WTC11 (cell line): ENCODE data around the gene HJV. TPM values are rescaled to one million over a fixed set of nuclear protein-coding genes. Genes with fewer than 3 reads are reported as not detected.

Source experiments
- ATAC-seq: fragments of 200-7000 bp; cut with Tn5 transposase; 2 replicates; pipeline ENCODE4 v1.10.0; 2021; ENCODE audit warnings: mild to moderate bottlenecking, moderate library complexity
- CTCF ChIA-PET: fragments of 300-600 bp; sonication (Branson Sonifier 250); formaldehyde crosslinking; loops from one replicate; lab custom pipeline; 2021; ENCODE audit warnings: antibody characterized with exemption; lab: Charles Lee
- POLR2A ChIA-PET: fragments of 350-600 bp; sonication (Branson Sonifier 250); formaldehyde crosslinking; loops from one replicate; lab custom pipeline; 2021; ENCODE audit warnings: antibody characterized with exemption; lab: Charles Lee
- DNase-seq: peaks from one replicate; pipeline ENCODE4 v3.0.0; 2021; ENCODE audit warnings: low spot score
- H3K27ac Mint-ChIP-seq: 2 replicates; pipeline ENCODE4 v1.8.0; 2021; ENCODE audit warnings: mixed read lengths
- H3K27me3 Mint-ChIP-seq: 2 replicates; pipeline ENCODE4 v1.8.0; 2021; ENCODE audit warnings: low read depth, mild to moderate bottlenecking, moderate library complexity, mixed read lengths
- H3K36me3 Mint-ChIP-seq: 2 replicates; pipeline ENCODE4 v1.8.0; 2021; ENCODE audit warnings: mixed read lengths
- H3K4me1 Mint-ChIP-seq: 2 replicates; pipeline ENCODE4 v1.8.0; 2022; ENCODE audit warnings: mixed read lengths
- H3K4me3 Mint-ChIP-seq: 2 replicates; pipeline ENCODE4 v1.8.0; 2021; ENCODE audit warnings: mild to moderate bottlenecking, moderate library complexity, mixed read lengths
- H3K9me3 Mint-ChIP-seq: 2 replicates; pipeline ENCODE4 v1.8.0; 2021; ENCODE audit warnings: mixed read lengths
- CREM ChIP-seq: sonication (generic); formaldehyde crosslinking; IDR thresholded peaks from 2 replicates; pipeline ENCODE4 v1.8.1; 2022; ENCODE audit warnings: mild to moderate bottlenecking, missing genetic modification reagents, moderate library complexity
- EMX1 ChIP-seq: fragments of 250-450 bp; sonication (Bioruptor Pico); IDR thresholded peaks from 2 replicates; pipeline ENCODE4 v1.8.0; 2021; ENCODE audit warnings: mild to moderate bottlenecking
- ETV6 ChIP-seq: sonication (generic); formaldehyde crosslinking; IDR thresholded peaks from 2 replicates; pipeline ENCODE4 v1.8.1; 2022; ENCODE audit warnings: mild to moderate bottlenecking, missing genetic modification reagents
- GABPB1 ChIP-seq: sonication (generic); formaldehyde crosslinking; IDR thresholded peaks from 2 replicates; pipeline ENCODE4 v1.8.1; 2023; ENCODE audit warnings: mild to moderate bottlenecking, missing genetic modification reagents
- IRF2 ChIP-seq: sonication (generic); formaldehyde crosslinking; IDR thresholded peaks from 2 replicates; pipeline ENCODE4 v1.8.0; 2022; ENCODE audit warnings: low read depth, missing genetic modification reagents, borderline replicate concordance
- JAZF1 ChIP-seq: fragments of 250-450 bp; sonication (Bioruptor Pico); IDR thresholded peaks from 2 replicates; pipeline ENCODE4 v1.9.0; 2021; ENCODE audit warnings: moderate library complexity, mild to moderate bottlenecking, inconsistent platforms
- SMAD3 ChIP-seq: sonication (generic); formaldehyde crosslinking; IDR thresholded peaks from 2 replicates; pipeline ENCODE4 v1.8.0; 2022; ENCODE audit warnings: missing genetic modification reagents, mild to moderate bottlenecking, borderline replicate concordance
- USF2 ChIP-seq: sonication (generic); formaldehyde crosslinking; IDR thresholded peaks from 2 replicates; pipeline ENCODE4 v1.8.1; 2023; ENCODE audit warnings: mild to moderate bottlenecking, missing genetic modification reagents, moderate library complexity
- ZNF423 ChIP-seq: fragments of 250-450 bp; sonication (Bioruptor Pico); IDR thresholded peaks from 2 replicates; pipeline ENCODE4 v2.1.2; 2022; ENCODE audit warnings: mild to moderate bottlenecking, moderate library complexity
- ZNF512 ChIP-seq: sonication (generic); formaldehyde crosslinking; IDR thresholded peaks from 2 replicates; pipeline ENCODE4 v1.8.1; 2022; ENCODE audit warnings: missing genetic modification reagents, borderline replicate concordance
- total RNA-seq: library from RNA; stranded (reverse); gene quantifications from 3 replicates; pipeline ENCODE4 v1.2.3, GENCODE V29; 2021
- TF ChIP-seq, protein P1 (sequence below): sonication (generic); formaldehyde crosslinking; IDR thresholded peaks from 2 replicates; pipeline ENCODE4 v1.8.1; 2023; ENCODE audit warnings: mild to moderate bottlenecking, moderate library complexity, missing genetic modification reagents
- TF ChIP-seq, protein P2 (sequence below): sonication (generic); formaldehyde crosslinking; IDR thresholded peaks from 2 replicates; pipeline ENCODE4 v1.8.1; 2023; ENCODE audit warnings: mild to moderate bottlenecking, missing genetic modification reagents
- TF ChIP-seq, protein P3 (sequence below): fragments of 250-450 bp; sonication (Bioruptor Pico); IDR thresholded peaks from 2 replicates; pipeline ENCODE4 v1.8.0; 2021; ENCODE audit warnings: mild to moderate bottlenecking
- TF ChIP-seq, protein P4 (sequence below): sonication (generic); formaldehyde crosslinking; IDR thresholded peaks from 2 replicates; pipeline ENCODE4 v1.8.1; 2023; ENCODE audit warnings: mild to moderate bottlenecking, missing genetic modification reagents, borderline replicate concordance
- TF ChIP-seq, protein P5 (sequence below): sonication (generic); formaldehyde crosslinking; IDR thresholded peaks from 2 replicates; pipeline ENCODE4 v1.8.0; 2023; ENCODE audit warnings: missing genetic modification reagents
- TF ChIP-seq, protein P6 (sequence below): fragments of 250-450 bp; sonication (Bioruptor Pico); IDR thresholded peaks from 2 replicates; pipeline ENCODE4 v1.9.0; 2021; ENCODE audit warnings: mild to moderate bottlenecking

Gene HJV
- total RNA-seq, 1 experiment from 2014 or later = 0.31 TPM

DNA sequence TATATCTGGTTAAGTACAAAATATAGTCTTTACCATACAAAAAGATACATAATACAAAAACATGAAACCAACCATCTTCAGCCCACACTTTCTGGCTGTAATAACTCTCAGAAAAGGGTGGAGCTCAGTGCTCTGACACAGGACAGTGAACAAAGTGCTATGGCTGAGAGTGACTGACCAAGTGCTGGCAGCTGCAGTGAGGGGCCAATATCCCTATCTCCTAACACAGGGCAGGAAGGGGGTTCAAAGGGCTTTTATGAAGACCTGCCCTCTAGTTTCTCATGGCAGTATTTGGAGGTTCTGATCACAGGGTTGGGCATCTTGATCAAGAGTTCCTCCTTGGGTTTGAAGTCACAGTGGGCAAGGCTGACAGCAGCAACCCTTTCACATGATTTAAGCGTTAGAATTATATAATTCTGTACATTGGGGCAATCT, 29.0 kb downstream of the HJV start:
- no peak for ATAC-seq
- H3K9me3 Mint-ChIP-seq = no peaks in the 10 kb centered on the region
- H3K27ac Mint-ChIP-seq = peak overlapping the region; percentile 80
- peaks cover 56% of the 10 kb centered on the region for H3K4me1 Mint-ChIP-seq
- peaks cover 41% of the 10 kb centered on the region for H3K36me3 Mint-ChIP-seq
- no peaks in the 10 kb centered on the region for H3K27me3 Mint-ChIP-seq
- POLR2A ChIA-PET = interaction anchor here (1.4 kb wide), 1 partner anchor 13 kb away, joined by 4 read pairs; no protein-coding TSS in a partner anchor
- peak overlapping the region; percentile 98 for H3K4me3 Mint-ChIP-seq
- no peak for DNase-seq
- CTCF ChIA-PET = interaction anchor here (0.9 to 3.0 kb wide), 3 partner anchors 13 to 101 kb away, joined by 4 to 21 read pairs (median 12); no protein-coding TSS in a partner anchor
- no peak for TF ChIP-seq IRF2 (CRISPR knock-in tag)
- TF ChIP-seq, protein P1, sequence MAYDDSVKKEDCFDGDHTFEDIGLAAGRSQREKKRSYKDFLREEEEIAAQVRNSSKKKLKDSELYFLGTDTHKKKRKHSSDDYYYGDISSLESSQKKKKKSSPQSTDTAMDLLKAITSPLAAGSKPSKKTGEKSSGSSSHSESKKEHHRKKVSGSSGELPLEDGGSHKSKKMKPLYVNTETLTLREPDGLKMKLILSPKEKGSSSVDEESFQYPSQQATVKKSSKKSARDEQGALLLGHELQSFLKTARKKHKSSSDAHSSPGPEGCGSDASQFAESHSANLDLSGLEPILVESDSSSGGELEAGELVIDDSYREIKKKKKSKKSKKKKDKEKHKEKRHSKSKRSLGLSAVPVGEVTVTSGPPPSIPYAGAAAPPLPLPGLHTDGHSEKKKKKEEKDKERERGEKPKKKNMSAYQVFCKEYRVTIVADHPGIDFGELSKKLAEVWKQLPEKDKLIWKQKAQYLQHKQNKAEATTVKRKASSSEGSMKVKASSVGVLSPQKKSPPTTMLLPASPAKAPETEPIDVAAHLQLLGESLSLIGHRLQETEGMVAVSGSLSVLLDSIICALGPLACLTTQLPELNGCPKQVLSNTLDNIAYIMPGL (CRISPR knock-in tag) = no peak
- TF ChIP-seq USF2 = no peak
- TF ChIP-seq, protein P2, sequence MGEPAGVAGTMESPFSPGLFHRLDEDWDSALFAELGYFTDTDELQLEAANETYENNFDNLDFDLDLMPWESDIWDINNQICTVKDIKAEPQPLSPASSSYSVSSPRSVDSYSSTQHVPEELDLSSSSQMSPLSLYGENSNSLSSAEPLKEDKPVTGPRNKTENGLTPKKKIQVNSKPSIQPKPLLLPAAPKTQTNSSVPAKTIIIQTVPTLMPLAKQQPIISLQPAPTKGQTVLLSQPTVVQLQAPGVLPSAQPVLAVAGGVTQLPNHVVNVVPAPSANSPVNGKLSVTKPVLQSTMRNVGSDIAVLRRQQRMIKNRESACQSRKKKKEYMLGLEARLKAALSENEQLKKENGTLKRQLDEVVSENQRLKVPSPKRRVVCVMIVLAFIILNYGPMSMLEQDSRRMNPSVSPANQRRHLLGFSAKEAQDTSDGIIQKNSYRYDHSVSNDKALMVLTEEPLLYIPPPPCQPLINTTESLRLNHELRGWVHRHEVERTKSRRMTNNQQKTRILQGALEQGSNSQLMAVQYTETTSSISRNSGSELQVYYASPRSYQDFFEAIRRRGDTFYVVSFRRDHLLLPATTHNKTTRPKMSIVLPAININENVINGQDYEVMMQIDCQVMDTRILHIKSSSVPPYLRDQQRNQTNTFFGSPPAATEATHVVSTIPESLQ = no peak
- TF ChIP-seq ETV6 = no peak
- no peak for TF ChIP-seq CREM
- TF ChIP-seq, protein P3, sequence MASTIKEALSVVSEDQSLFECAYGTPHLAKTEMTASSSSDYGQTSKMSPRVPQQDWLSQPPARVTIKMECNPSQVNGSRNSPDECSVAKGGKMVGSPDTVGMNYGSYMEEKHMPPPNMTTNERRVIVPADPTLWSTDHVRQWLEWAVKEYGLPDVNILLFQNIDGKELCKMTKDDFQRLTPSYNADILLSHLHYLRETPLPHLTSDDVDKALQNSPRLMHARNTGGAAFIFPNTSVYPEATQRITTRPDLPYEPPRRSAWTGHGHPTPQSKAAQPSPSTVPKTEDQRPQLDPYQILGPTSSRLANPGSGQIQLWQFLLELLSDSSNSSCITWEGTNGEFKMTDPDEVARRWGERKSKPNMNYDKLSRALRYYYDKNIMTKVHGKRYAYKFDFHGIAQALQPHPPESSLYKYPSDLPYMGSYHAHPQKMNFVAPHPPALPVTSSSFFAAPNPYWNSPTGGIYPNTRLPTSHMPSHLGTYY = no peak
- no peak for TF ChIP-seq ZNF423 (CRISPR knock-in tag)
- no peak for TF ChIP-seq JAZF1 (CRISPR knock-in tag)
- no peak for TF ChIP-seq GABPB1 (CRISPR knock-in tag)
- TF ChIP-seq, protein P4, sequence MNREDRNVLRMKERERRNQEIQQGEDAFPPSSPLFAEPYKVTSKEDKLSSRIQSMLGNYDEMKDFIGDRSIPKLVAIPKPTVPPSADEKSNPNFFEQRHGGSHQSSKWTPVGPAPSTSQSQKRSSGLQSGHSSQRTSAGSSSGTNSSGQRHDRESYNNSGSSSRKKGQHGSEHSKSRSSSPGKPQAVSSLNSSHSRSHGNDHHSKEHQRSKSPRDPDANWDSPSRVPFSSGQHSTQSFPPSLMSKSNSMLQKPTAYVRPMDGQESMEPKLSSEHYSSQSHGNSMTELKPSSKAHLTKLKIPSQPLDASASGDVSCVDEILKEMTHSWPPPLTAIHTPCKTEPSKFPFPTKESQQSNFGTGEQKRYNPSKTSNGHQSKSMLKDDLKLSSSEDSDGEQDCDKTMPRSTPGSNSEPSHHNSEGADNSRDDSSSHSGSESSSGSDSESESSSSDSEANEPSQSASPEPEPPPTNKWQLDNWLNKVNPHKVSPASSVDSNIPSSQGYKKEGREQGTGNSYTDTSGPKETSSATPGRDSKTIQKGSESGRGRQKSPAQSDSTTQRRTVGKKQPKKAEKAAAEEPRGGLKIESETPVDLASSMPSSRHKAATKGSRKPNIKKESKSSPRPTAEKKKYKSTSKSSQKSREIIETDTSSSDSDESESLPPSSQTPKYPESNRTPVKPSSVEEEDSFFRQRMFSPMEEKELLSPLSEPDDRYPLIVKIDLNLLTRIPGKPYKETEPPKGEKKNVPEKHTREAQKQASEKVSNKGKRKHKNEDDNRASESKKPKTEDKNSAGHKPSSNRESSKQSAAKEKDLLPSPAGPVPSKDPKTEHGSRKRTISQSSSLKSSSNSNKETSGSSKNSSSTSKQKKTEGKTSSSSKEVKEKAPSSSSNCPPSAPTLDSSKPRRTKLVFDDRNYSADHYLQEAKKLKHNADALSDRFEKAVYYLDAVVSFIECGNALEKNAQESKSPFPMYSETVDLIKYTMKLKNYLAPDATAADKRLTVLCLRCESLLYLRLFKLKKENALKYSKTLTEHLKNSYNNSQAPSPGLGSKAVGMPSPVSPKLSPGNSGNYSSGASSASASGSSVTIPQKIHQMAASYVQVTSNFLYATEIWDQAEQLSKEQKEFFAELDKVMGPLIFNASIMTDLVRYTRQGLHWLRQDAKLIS (CRISPR knock-in tag) = no peak

DNA sequence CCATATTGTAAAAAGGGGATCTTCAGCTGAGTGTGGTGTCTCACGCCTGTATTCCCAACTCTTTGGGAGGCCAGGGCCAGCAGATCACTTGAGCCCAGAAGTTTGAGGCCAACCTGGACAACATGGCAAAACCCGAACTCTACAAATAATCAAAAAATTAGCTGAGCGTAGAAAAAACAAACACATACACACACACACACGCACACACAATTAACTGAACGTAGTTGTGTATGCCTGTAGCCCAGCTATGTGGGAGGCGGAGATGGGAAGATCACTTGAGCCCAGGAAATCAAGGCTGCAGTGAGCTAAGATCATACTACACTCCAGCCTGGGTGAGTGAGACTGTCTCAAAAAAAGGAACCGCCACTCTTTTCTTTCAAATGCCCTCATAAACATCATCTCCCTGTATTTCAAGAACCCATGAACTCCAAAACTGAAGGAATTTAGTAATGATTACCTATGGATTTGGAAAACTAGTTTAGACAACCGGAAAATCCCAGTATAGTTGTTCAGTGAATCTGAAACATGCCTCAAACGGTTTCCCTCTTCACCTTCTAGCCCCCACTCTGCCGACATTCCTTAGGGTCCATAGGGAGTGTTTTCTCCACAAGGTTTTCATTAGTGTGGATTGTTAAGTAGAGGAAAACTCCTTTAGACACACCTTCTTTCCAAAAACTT, 29.7 kb downstream of the HJV start:
- peaks cover 51% of the 10 kb centered on the region for H3K4me1 Mint-ChIP-seq
- DNase-seq (no peak), ATAC-seq (no peak)
- ChIA-PET CTCF (interaction anchor here (0.9 to 3.0 kb wide), 4 partner anchors 12 to 100 kb away, joined by 4 to 21 read pairs (median 8); no protein-coding TSS in a partner anchor), POLR2A (interaction anchor here (1.4 kb wide), 1 partner anchor 12 kb away, joined by 4 read pairs; no protein-coding TSS in a partner anchor)
- H3K27me3 Mint-ChIP-seq = no peaks in the 10 kb centered on the region
- H3K36me3 Mint-ChIP-seq = peaks cover 41% of the 10 kb centered on the region
- H3K4me3 Mint-ChIP-seq = no peak overlapping the region
- H3K27ac Mint-ChIP-seq = peak overlapping the region; percentile 83
- H3K9me3 Mint-ChIP-seq = no peaks in the 10 kb centered on the region
- TF ChIP-seq, protein P5, sequence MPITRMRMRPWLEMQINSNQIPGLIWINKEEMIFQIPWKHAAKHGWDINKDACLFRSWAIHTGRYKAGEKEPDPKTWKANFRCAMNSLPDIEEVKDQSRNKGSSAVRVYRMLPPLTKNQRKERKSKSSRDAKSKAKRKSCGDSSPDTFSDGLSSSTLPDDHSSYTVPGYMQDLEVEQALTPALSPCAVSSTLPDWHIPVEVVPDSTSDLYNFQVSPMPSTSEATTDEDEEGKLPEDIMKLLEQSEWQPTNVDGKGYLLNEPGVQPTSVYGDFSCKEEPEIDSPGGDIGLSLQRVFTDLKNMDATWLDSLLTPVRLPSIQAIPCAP = no peak
- TF ChIP-seq, protein P6, sequence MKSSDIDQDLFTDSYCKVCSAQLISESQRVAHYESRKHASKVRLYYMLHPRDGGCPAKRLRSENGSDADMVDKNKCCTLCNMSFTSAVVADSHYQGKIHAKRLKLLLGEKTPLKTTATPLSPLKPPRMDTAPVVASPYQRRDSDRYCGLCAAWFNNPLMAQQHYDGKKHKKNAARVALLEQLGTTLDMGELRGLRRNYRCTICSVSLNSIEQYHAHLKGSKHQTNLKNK = no peak
- no peak for TF ChIP-seq CREM
- no peak for TF ChIP-seq ZNF512 (CRISPR knock-in tag)
- TF ChIP-seq EMX1 (CRISPR knock-in tag) = 0 out of 2 replicates have a peak, but pooled peaks have one; percentile 15
- TF ChIP-seq, protein P4 (CRISPR knock-in tag) = no peak
- TF ChIP-seq SMAD3 (CRISPR knock-in tag) = no peak
